Adrenal gland (tissue), 5 donors: ENCODE measurements around the gene LAMC3.

Experiments used
- POLR2A ChIP-seq, 2 donors: fragments of 450-650 bp; IDR thresholded peaks; one replicate each; pipeline ENCODE4 v1.6.1; 2017; ENCODE audit warnings: antibody characterized with exemption in 2 of 2, mild to moderate bottlenecking in 2 of 2, moderate library complexity in 1 of 2
- TF ChIP-seq, protein P1 (sequence below), 6 experiments: fragments of 450-650 bp in 4 of 6; fragments of 200-600 bp in 2 of 6; sonication (generic) in 1 of 6; IDR thresholded peaks; 1 replicate in 5 of 6; 2 replicates in 1 of 6; pipeline versions ENCODE4 v1.5.1 to v1.8.0; 2016 to 2021; ENCODE audit warnings: antibody characterized with exemption in 6 of 6, mild to moderate bottlenecking in 2 of 6, moderate library complexity in 1 of 6
- donor health status: DM: no; HTN: no; CAD: no.

DNA sequence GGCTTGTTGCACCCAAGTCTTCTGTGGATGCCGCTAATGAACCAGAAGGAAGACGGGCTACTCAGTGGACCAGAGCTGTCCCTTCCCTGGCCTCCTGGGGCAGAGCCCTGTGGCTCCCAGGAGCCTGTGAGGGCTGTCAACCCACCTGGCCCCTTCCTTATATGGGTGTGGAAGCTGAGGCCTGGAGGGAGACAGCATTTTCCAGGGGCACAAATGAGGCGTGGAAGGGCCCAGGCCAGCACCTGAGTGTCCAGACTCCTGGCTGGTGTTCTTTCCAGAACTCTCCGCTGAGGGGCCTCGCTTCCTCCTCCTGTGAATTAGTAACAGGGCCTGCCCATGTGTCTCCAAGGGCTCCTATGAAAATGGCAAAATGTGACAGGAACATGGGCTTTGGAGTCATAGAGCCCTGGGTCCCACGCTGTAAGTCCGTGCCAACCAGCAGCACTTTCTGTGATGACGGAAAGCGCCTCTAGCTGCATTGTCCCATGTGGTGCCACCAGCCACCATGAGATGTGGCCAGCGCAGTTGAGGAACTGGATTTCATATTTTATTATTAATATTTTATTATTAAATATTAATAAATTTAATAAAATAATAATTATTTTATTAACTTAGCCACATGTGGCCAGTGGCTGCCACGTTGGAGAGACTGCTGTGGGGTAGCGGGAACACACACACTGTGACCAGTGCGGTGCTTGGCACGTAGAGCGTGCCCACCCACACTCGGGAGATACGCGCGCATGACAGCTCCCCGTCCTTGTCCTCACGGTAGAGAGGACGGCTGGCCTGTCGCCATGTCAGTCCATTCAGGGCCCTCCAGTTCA lies 18.3 kb downstream of the LAMC3 start:
- TF ChIP-seq POLR2A (IDR thresholded peaks at IDR 0.05) = no peak
- TF ChIP-seq, protein P1, sequence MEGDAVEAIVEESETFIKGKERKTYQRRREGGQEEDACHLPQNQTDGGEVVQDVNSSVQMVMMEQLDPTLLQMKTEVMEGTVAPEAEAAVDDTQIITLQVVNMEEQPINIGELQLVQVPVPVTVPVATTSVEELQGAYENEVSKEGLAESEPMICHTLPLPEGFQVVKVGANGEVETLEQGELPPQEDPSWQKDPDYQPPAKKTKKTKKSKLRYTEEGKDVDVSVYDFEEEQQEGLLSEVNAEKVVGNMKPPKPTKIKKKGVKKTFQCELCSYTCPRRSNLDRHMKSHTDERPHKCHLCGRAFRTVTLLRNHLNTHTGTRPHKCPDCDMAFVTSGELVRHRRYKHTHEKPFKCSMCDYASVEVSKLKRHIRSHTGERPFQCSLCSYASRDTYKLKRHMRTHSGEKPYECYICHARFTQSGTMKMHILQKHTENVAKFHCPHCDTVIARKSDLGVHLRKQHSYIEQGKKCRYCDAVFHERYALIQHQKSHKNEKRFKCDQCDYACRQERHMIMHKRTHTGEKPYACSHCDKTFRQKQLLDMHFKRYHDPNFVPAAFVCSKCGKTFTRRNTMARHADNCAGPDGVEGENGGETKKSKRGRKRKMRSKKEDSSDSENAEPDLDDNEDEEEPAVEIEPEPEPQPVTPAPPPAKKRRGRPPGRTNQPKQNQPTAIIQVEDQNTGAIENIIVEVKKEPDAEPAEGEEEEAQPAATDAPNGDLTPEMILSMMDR (IDR thresholded peaks at IDR 0.05) = no peak
